OCI-LY1 (cell line): Measurements from ENCODE around the gene ADAR.

ENCODE experiments used
- EZH2 ChIP-seq: fragments of 200-600 bp; sonication (generic), shearing (Covaris generic); IDR thresholded peaks from 2 replicates; pipeline ENCODE4 v1.8.0; 2017; ENCODE audit warnings: borderline replicate concordance, mixed run types, mild to moderate bottlenecking, antibody characterized with exemption, low read length, moderate library complexity, mixed read lengths
- TF ChIP-seq, protein P1 (sequence below): fragments of 200-600 bp; sonication (generic), shearing (Covaris generic); IDR thresholded peaks from 2 replicates; pipeline ENCODE4 v1.5.1; 2017; ENCODE audit warnings: mild to moderate bottlenecking, antibody characterized with exemption, low read length, moderate library complexity, mixed read lengths

DNA sequence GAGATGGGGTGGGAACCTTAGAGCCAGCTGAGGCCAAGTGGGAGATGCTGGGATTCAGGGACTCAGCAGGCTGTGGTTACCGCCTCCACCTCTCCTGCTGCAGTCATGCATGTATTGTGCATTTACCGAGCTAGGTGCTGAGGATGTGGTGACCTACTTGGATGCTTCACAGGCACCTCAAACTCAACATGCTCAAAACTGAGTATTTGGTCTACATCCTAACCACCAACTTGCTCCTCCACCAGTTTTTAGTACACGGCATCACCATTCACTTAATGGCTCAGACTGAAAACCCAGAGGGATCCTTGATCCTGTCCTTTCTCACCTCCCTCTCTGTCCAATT is 34.8 kb downstream of the ADAR start:
- TF ChIP-seq, protein P1, sequence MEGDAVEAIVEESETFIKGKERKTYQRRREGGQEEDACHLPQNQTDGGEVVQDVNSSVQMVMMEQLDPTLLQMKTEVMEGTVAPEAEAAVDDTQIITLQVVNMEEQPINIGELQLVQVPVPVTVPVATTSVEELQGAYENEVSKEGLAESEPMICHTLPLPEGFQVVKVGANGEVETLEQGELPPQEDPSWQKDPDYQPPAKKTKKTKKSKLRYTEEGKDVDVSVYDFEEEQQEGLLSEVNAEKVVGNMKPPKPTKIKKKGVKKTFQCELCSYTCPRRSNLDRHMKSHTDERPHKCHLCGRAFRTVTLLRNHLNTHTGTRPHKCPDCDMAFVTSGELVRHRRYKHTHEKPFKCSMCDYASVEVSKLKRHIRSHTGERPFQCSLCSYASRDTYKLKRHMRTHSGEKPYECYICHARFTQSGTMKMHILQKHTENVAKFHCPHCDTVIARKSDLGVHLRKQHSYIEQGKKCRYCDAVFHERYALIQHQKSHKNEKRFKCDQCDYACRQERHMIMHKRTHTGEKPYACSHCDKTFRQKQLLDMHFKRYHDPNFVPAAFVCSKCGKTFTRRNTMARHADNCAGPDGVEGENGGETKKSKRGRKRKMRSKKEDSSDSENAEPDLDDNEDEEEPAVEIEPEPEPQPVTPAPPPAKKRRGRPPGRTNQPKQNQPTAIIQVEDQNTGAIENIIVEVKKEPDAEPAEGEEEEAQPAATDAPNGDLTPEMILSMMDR = no peak
- no peak for TF ChIP-seq EZH2
